Neuronal stem cell (in vitro differentiated cells): ENCODE measurements around the gene CMTM5.

ENCODE experiments used
- DNase-seq: peaks from one replicate; pipeline ENCODE4 v3.0.0-alpha.2; 2013; ENCODE audit warnings: low spot score
- H2AFZ ChIP-seq: one replicate; pipeline ENCODE4 v1.6.1; 2013; ENCODE audit warnings: mild to moderate bottlenecking, low read length, inconsistent platforms
- H2AK5ac ChIP-seq: 2 replicates; pipeline ENCODE4 v1.6.1; 2013; ENCODE audit warnings: low read depth, mild to moderate bottlenecking, inconsistent platforms, low read length, moderate library complexity, mixed read lengths
- H2BK120ac ChIP-seq: 2 replicates; pipeline ENCODE4 v1.6.1; 2013; ENCODE audit warnings: low read depth, mild to moderate bottlenecking, inconsistent platforms, low read length, moderate library complexity, mixed read lengths
- H2BK12ac ChIP-seq: one replicate; pipeline ENCODE4 v1.6.1; 2013; ENCODE audit warnings: low read length, inconsistent platforms
- H2BK15ac ChIP-seq: 2 replicates; pipeline ENCODE4 v1.6.1; 2013; ENCODE audit warnings: mild to moderate bottlenecking, low read length, inconsistent platforms, mixed read lengths
- H2BK5ac ChIP-seq: one replicate; pipeline ENCODE4 v1.6.1; 2013; ENCODE audit warnings: inconsistent platforms, mild to moderate bottlenecking, low read length, moderate library complexity
- H3K14ac ChIP-seq: one replicate; pipeline ENCODE4 v1.6.1; 2013; ENCODE audit warnings: low read length, inconsistent platforms
- H3K18ac ChIP-seq: 2 replicates; pipeline ENCODE4 v1.6.1; 2013; ENCODE audit warnings: low read length, inconsistent platforms
- H3K23ac ChIP-seq: 2 replicates; pipeline ENCODE4 v1.6.1; 2013; ENCODE audit warnings: low read depth, mild to moderate bottlenecking, mixed read lengths, low read length, inconsistent platforms; ENCODE audit not compliant: poor library complexity
- H3K27ac ChIP-seq: replicated peaks from 3 replicates; pipeline ENCODE4 v1.5.1; 2013; ENCODE audit warnings: low read length, inconsistent platforms
- H3K27me3 ChIP-seq, 3 experiments: 2 replicates each; pipeline ENCODE4 v1.6.1; 2013; ENCODE audit warnings: low read length in 3 of 3, mild to moderate bottlenecking in 2 of 3, inconsistent platforms in 1 of 3, low read depth in 1 of 3, mixed read lengths in 1 of 3, moderate library complexity in 1 of 3; ENCODE audit not compliant: control insufficient read depth in 3 of 3, insufficient read depth in 3 of 3
- H3K36me3 ChIP-seq, 2 donors: replicated peaks in 1 of 2; 2 replicates each; pipeline ENCODE4 v1.6.1; 2013; ENCODE audit warnings: low read length in 2 of 2; ENCODE audit not compliant: control insufficient read depth in 2 of 2, insufficient read depth in 2 of 2
- H3K4ac ChIP-seq: 2 replicates; pipeline ENCODE4 v1.6.1; 2013; ENCODE audit warnings: inconsistent platforms, mild to moderate bottlenecking, low read length, moderate library complexity
- H3K4me1 ChIP-seq, 2 donors: 1 replicate in 1 of 2; 2 replicates in 1 of 2; pipeline ENCODE4 v1.6.1; 2013; ENCODE audit warnings: low read length in 2 of 2, low read depth in 1 of 2; ENCODE audit not compliant: control insufficient read depth in 2 of 2, insufficient read depth in 1 of 2
- H3K4me2 ChIP-seq: one replicate; pipeline ENCODE4 v1.6.1; 2013; ENCODE audit warnings: mild to moderate bottlenecking, low read length, inconsistent platforms; ENCODE audit not compliant: insufficient read depth, poor library complexity, severe bottlenecking
- H3K4me3 ChIP-seq, 2 donors: 2 replicates each; pipeline ENCODE4 v1.5.1; 2013; ENCODE audit warnings: low read length in 2 of 2, mild to moderate bottlenecking in 2 of 2, inconsistent platforms in 1 of 2, moderate library complexity in 1 of 2
- H3K79me1 ChIP-seq: one replicate; pipeline ENCODE4 v1.6.1; 2013; ENCODE audit warnings: low read depth, mild to moderate bottlenecking, inconsistent platforms, low read length, moderate library complexity
- H3K9ac ChIP-seq: one replicate; pipeline ENCODE4 v1.6.1; 2013; ENCODE audit warnings: mild to moderate bottlenecking, low read depth, low read length, inconsistent platforms; ENCODE audit not compliant: poor library complexity
- H3K9me3 ChIP-seq, 2 donors: replicated peaks in 1 of 2; 2 replicates each; pipeline versions ENCODE3 to v1.6.1; 2013; ENCODE audit warnings: low read length in 2 of 2, mild to moderate bottlenecking in 2 of 2, inconsistent platforms in 1 of 2, low read depth in 1 of 2, mixed read lengths in 1 of 2, moderate library complexity in 1 of 2; ENCODE audit not compliant: control insufficient read depth in 2 of 2, insufficient read depth in 1 of 2
- H4K8ac ChIP-seq: one replicate; pipeline ENCODE4 v1.6.1; 2013; ENCODE audit warnings: low read depth, mild to moderate bottlenecking, inconsistent platforms, low read length, moderate library complexity
- H4K91ac ChIP-seq: one replicate; pipeline ENCODE4 v1.6.1; 2013; ENCODE audit warnings: low read length, low read depth, mild to moderate bottlenecking, inconsistent platforms; ENCODE audit not compliant: poor library complexity
- WGBS, 2 donors: extraction: QIAGEN DNeasy Blood & Tissue Kit; methylation state at CpG; one replicate each; pipeline ENCODE4 v1.1.7; 2013; ENCODE audit warnings: missing lambda C conversion rate in 2 of 2, mixed read lengths in 1 of 2; ENCODE audit not compliant: insufficient read length in 2 of 2, insufficient replicate concordance in 1 of 2; ENCODE audit errors: extremely low coverage in 2 of 2; 5-methylcytosine and 5-hydroxymethylcytosine counted together

The CMTM5 gene

GRCh38 chr14:23402296-23403138, 25.7 kb downstream of the CMTM5 start:
- Histone ChIP-seq H4K91ac (no peak overlapping the region), H3K18ac (peak overlapping the region; percentile 77), H3K9ac (no peak overlapping the region), H3K27me3 (peaks cover 0 to 55% (median 0%) of the 10 kb centered on the region in 3 experiments), H3K36me3 (no peaks in the 10 kb centered on the region), H4K8ac (no peak overlapping the region), H3K23ac (peak overlapping the region; percentile 83), H2BK5ac (peak overlapping the region; percentile 68), H2AFZ (peak overlapping the region; percentile 48), H3K4me3 (no peak overlapping the region), H3K9me3 (no peaks in the 10 kb centered on the region), H2BK12ac (no peak overlapping the region), H3K4me2 (no peak overlapping the region), H2BK15ac (peak overlapping the region; percentile 91), H3K4me1 (peaks cover 0 to 3% of the 10 kb centered on the region in 2 donors), H2BK120ac (no peak overlapping the region), H2AK5ac (peak overlapping the region; percentile 27), H3K79me1 (peaks cover 2% of the 10 kb centered on the region), H3K4ac (no peak overlapping the region), H3K27ac (no peak overlapping the region), H3K14ac (peak overlapping the region; percentile 9)
- DNase-seq: no peak
- WGBS, 2 donors: no CpG with 5 or more reads among the region's 25 CpGs

GRCh38 chr14:23403139-23403438, 26.2 kb downstream of the CMTM5 start:
- H2AFZ ChIP-seq: no peak overlapping the region
- no peaks in the 10 kb centered on the region for H3K9me3 ChIP-seq
- H4K91ac ChIP-seq: no peak overlapping the region
- H3K4me1 ChIP-seq: peaks cover 0 to 3% of the 10 kb centered on the region in 2 donors
- H2BK15ac ChIP-seq: peak overlapping the region; percentile 91
- peak overlapping the region; percentile 76 for H4K8ac ChIP-seq
- peak overlapping the region; percentile 9 for H3K14ac ChIP-seq
- H3K4ac ChIP-seq: no peak overlapping the region
- peaks cover 0 to 59% (median 0%) of the 10 kb centered on the region in 3 experiments for H3K27me3 ChIP-seq
- peak overlapping the region; percentile 68 for H2BK5ac ChIP-seq
- DNase-seq: no peak
- no peak overlapping the region for H2BK12ac ChIP-seq
- WGBS, 2 donors: no CpG with 5 or more reads among the region's 7 CpGs
- no peaks in the 10 kb centered on the region for H3K36me3 ChIP-seq
- H3K23ac ChIP-seq: peak overlapping the region; percentile 25
- H3K27ac ChIP-seq: no peak overlapping the region
- H2BK120ac ChIP-seq: no peak overlapping the region
- peak overlapping the region; percentile 20 for H3K18ac ChIP-seq
- no peak overlapping the region for H2AK5ac ChIP-seq
- no peak overlapping the region for H3K9ac ChIP-seq
- H3K4me2 ChIP-seq: no peak overlapping the region
- peaks cover 2% of the 10 kb centered on the region for H3K79me1 ChIP-seq
- no peak overlapping the region for H3K4me3 ChIP-seq

GRCh38 chr14:23403908-23404307, 27.1 kb downstream of the CMTM5 start:
- Histone ChIP-seq H3K36me3 (no peaks in the 10 kb centered on the region), H2AK5ac (no peak overlapping the region), H3K4me1 (peaks cover 0 to 3% of the 10 kb centered on the region in 2 donors), H3K14ac (no peak overlapping the region), H3K23ac (peak overlapping the region; percentile 25), H3K9me3 (no peaks in the 10 kb centered on the region), H4K8ac (no peak overlapping the region), H3K4me2 (no peak overlapping the region), H3K79me1 (peaks cover 2% of the 10 kb centered on the region), H2BK120ac (no peak overlapping the region), H2BK12ac (no peak overlapping the region), H3K27me3 (peaks cover 0 to 61% (median 0%) of the 10 kb centered on the region in 3 experiments), H2BK15ac (peak overlapping the region; percentile 12), H4K91ac (no peak overlapping the region), H3K18ac (no peak overlapping the region), H2AFZ (no peak overlapping the region), H3K4me3 (no peak overlapping the region), H3K4ac (no peak overlapping the region), H3K9ac (no peak overlapping the region), H3K27ac (no peak overlapping the region), H2BK5ac (no peak overlapping the region)
- WGBS, 2 donors: no CpG with 5 or more reads among the region's 4 CpGs
- no peak for DNase-seq

- Histone ChIP-seq H3K18ac (peak overlapping the region; percentile 51), H3K4me2 (no peak overlapping the region), H3K27ac (no peak overlapping the region), H2BK5ac (no peak overlapping the region), H2BK120ac (no peak overlapping the region), H3K9ac (peak overlapping the region; percentile 56), H2AK5ac (no peak overlapping the region), H3K36me3 (no peaks in the 10 kb centered on the region), H2BK15ac (peak overlapping the region; percentile 49), H3K23ac (no peak overlapping the region), H3K4ac (peak overlapping the region; percentile 44), H2AFZ (no peak overlapping the region), H4K8ac (no peak overlapping the region), H2BK12ac (no peak overlapping the region), H4K91ac (no peak overlapping the region), H3K9me3 (no peaks in the 10 kb centered on the region), H3K4me1 (peaks cover 0 to 2% of the 10 kb centered on the region in 2 donors), H3K27me3 (peaks cover 0 to 65% (median 0%) of the 10 kb centered on the region in 3 experiments), H3K79me1 (peaks cover 2% of the 10 kb centered on the region), H3K4me3 (no peak overlapping the region), H3K14ac (no peak overlapping the region)
- WGBS, 2 donors: no CpG with 5 or more reads among the region's 14 CpGs
- no peak for DNase-seq
These were observed 27.6 kb downstream of the CMTM5 start for GRCh38 chr14:23404331-23404900.
